ENCODE results near the gene IFNB1. TPM values are rescaled to one million over a fixed set of nuclear protein-coding genes. Genes with fewer than 3 reads are reported as not detected.
A peak's percentile ranks its signal among the peaks of the same experiment; 100 is the strongest.

Gene IFNB1
- polyA plus RNA-seq (ENCODE audit: insufficient read length in 3 of 3) = not detected
- long read RNA-seq, donor 1 = 0 reads
- long read RNA-seq, donor 2 = 0 reads
- long read RNA-seq, donor 3, partial matches to known transcripts = 0 of 1 reads
- long read RNA-seq, donor 3, other reads (novel, unspliced or antisense) = 0 of 1 reads
- long read RNA-seq, donor 4 = 0 reads
- long read RNA-seq, donor 5 = 0 reads
- long read RNA-seq, donor 6 = 0 reads
- long read RNA-seq, donor 7 = 0 reads
- long read RNA-seq, donor 8 = 0 reads
- long read RNA-seq, donor 9 = 0 reads
- long read RNA-seq, donor 10 = 0 reads
- long read RNA-seq, donor 11 = 0 reads
- long read RNA-seq, donor 12 = 0 reads
- long read RNA-seq, donor 13 = 0 reads
- long read RNA-seq, donor 14 = 0 reads
- long read RNA-seq, donor 15 = 0 reads
- long read RNA-seq, donor 16 = 0 reads

DNA sequence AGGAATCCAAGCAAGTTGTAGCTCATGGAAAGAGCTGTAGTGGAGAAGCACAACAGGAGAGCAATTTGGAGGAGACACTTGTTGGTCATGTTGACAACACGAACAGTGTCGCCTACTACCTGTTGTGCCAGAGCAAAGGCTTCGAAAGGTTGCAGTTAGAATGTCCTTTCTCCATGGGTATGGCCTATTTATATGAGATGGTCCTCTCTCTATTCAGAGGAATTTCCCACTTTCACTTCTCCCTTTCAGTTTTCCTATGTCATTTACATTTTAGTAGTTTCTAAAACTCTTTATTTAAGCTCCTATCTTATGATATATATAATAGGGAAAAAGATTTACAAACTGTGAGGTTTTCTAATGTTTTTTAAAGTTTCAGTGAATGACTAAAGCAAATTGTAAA is at the start of gene IFNB1:
TSS of gene IFNB1 (minus strand) at position 162 of the 400 bp plus-strand sequence. CDS start at position 89, 73 bp downstream.
- no peak for DNase-seq (ENCODE audit: extremely low read depth in 1 of 11, low read depth in 9 of 11, low spot score in 4 of 11)

- no peak for DNase-seq (ENCODE audit: extremely low read depth in 1 of 11, low read depth in 9 of 11, low spot score in 4 of 11)
Observed at GRCh38 chr9:21121595-21122251, 44.0 kb upstream of the IFNB1 start.

- DNase-seq (ENCODE audit: extremely low read depth in 1 of 11, low read depth in 9 of 11, low spot score in 4 of 11) = no peak
Observed at GRCh38 chr9:21121079-21121478, 43.3 kb upstream of the IFNB1 start.

GRCh38 chr9:21119093-21119770 is 41.5 kb upstream of the IFNB1 start:
- no peak for DNase-seq (ENCODE audit: extremely low read depth in 1 of 11, low read depth in 9 of 11, low spot score in 4 of 11)

DNA sequence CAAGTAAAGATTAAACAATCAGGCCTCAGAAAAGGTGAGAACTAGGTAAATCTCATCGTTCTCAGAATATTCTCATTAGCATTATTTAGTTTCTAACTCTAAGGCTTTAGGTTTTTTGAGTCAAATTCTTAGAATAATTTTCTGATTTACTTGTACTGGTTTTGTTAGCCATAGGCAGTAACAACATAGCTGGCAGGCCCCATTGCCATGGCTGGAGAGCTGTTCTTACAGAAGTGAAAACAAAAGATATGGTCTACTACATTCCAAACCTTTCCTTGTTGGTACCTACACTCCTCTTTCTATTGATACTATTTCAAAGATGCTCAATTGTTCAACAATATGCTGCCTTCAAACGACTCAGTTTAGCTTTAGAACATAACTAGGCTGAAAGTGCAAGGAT is 36.6 kb upstream of the IFNB1 start:
- no peak for DNase-seq (ENCODE audit: extremely low read depth in 1 of 11, low read depth in 9 of 11, low spot score in 4 of 11)

DNA sequence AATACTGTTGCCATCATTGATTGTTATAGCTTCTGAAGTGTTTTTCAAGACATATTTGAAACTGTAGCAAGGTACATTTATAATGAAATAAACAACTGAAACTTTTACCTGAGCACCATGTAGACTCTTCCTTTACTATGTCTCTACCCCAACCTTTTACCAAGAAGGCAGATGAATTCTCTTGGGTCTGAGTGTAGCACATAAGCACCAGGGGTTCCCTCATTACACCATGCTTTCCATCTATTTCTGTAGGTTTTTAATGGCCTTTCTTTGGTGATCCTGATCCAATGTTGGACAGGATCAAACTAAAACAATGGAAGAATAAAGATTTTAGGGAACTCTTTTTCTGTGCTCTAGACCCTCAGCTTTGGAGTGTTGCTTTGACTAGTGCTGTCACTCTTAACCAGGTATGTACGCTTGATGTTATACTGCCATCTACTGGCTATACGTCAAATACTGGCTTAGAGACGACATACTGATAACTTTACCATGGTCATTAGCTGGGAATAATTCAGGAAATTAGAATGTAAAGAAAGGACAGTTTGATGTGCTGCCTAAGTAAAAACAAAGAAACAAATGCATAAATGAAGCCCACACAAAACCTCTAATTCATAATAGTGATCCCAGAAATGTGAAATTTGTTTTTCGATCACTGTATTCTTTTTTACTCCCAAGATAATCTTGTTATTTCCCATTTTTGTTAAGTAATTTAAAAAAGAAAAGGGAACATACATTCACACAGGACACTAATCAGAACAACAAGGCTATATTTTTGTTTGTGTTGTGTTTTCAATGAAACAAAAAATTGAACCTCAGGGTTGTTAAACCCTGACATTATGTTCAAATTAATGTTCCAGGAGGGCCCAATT is 33.2 kb upstream of the IFNB1 start:
- peak; percentile 42 to 74 (median 57) for DNase-seq (ENCODE audit: extremely low read depth in 1 of 11, low read depth in 9 of 11, low spot score in 4 of 11)

DNA sequence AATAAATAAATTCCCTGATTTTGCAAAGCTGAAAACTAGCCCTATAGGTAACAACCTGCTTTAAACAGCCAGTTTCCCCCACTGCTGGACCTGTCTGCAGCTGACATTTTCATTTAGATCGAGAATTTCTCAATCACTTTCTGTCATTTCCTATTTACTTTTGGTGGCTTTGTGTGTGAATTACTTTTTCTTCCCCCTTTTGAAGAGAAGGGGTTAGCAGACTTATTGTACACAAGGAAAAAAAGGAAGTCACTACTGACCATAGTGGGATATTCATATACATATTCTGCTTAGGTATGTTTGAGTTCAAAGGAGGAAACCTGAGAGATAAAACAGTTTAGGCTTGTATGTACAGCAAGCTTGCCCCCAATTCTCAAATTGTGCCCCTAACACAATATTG is 27.0 kb upstream of the IFNB1 start:
- DNase-seq (ENCODE audit: extremely low read depth in 1 of 11, low read depth in 9 of 11, low spot score in 4 of 11) = no peak

GRCh38 chr9:21102305-21102704 is 24.6 kb upstream of the IFNB1 start:
- DNase-seq (ENCODE audit: extremely low read depth in 1 of 11, low read depth in 9 of 11, low spot score in 4 of 11) = no peak

- DNase-seq (ENCODE audit: extremely low read depth in 1 of 11, low read depth in 9 of 11, low spot score in 4 of 11) = no peak
Observed at GRCh38 chr9:21097817-21098216, 20.1 kb upstream of the IFNB1 start.

- DNase-seq (ENCODE audit: extremely low read depth in 1 of 11, low read depth in 9 of 11, low spot score in 4 of 11) = no peak
Observed at GRCh38 chr9:21096901-21097255, 19.1 kb upstream of the IFNB1 start.

DNA sequence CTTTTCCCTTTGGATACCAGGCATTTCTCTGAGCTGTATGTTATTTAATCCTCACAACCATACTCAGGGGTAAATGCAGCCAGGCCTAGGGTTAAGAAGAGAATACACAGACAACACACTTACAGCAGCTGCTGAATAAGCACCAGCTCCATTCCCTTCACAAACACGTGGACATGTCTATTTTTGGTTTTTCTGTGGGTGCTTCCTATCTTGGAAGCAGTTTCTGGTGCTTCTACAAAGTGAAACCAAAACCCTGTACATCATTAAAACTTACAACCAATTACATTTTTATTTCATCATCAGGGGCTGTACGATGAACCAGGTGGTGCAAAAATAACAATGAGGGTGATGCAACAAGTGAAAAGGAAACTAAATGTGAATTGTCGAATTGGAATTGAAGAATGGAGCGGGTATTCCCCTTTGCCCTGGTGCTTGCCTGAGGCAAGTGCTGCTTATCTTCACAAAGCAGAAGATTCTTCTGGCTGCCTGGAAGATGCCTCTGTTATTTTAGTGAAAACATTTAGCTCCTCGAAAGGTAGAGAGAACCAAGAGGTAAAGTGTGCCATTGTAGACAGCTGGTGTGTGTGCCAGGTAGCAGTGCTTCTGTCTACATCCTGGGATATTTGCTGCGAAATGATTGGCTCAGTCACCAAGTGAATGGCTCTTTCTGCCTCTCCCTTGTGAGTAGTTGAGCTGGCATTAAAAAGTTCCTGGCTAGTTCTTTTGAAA is 18.6 kb upstream of the IFNB1 start:
- DNase-seq (ENCODE audit: extremely low read depth in 1 of 11, low read depth in 9 of 11, low spot score in 4 of 11) = no peak

DNA sequence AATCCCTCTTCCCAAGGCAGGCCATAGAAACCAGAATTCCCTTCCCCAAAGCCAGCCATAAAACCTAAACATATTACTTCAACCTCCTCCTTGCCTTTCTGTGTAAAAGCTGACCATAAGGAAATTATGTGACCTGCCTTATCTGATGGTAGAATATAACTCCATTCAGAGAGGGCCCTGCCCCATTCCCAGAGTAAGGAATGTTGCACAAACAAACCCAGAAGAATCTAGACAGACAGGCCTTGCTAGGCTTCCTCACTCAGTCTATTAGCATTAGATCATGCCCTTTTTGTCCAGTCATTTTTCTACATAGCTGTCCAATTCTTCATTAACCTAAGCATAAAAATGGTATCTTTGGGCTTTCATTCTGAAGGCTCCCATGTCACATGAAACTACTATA is 17.8 kb upstream of the IFNB1 start:
- DNase-seq (ENCODE audit: extremely low read depth in 1 of 11, low read depth in 9 of 11, low spot score in 4 of 11) = no peak

DNA sequence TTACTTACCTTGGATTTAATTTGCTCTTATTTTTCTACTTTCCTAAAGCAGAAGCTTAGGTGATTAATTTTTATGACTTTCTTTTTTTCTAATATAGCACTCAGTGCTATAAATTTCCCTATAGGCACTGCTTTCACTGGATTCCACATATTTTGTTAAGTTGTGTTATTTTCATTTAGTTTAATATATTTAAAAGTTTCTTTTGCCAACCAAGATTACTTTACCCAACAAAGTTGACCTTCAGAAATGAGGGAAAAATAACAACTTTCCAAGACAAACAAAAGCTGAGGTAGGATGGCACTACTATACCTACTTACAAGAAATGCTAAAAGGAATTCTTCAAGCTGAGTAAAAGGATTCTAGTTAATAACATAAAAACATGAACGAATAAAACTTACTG is 8.8 kb upstream of the IFNB1 start:
- DNase-seq (ENCODE audit: extremely low read depth in 1 of 11, low read depth in 9 of 11, low spot score in 4 of 11) = no peak

- DNase-seq (ENCODE audit: extremely low read depth in 1 of 11, low read depth in 9 of 11, low spot score in 4 of 11) = no peak
Observed at GRCh38 chr9:21085005-21085404, 7.3 kb upstream of the IFNB1 start.

DNA sequence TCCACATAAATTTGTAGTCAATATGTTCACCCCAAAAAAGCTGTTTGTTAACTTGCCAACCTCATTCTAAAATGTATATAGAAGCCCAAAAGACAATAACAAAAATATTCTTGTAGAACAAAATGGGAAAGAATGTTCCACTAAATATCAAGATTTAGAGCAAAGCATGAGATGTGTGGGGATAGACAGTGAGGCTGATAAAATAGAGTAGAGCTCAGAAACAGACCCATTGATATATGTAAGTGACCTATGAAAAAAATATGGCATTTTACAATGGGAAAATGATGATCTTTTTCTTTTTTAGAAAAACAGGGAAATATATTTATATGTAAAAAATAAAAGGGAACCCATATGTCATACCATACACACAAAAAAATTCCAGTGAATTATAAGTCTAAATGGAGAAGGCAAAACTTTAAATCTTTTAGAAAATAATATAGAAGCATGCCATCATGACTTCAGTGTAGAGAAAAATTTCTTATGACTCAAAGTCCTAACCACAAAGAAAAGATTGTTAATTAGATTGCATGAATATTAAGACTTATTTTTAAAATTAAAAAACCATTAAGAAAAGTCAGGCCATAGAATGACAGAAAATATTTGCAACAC is 6.6 kb upstream of the IFNB1 start:
- no peak for DNase-seq (ENCODE audit: extremely low read depth in 1 of 11, low read depth in 9 of 11, low spot score in 4 of 11)

- no peak for DNase-seq (ENCODE audit: extremely low read depth in 1 of 11, low read depth in 9 of 11, low spot score in 4 of 11)
Observed at GRCh38 chr9:21082671-21083070, 4.9 kb upstream of the IFNB1 start.

GRCh38 chr9:21081999-21082398 is 4.3 kb upstream of the IFNB1 start:
- DNase-seq (ENCODE audit: extremely low read depth in 1 of 11, low read depth in 9 of 11, low spot score in 4 of 11) = no peak

DNA sequence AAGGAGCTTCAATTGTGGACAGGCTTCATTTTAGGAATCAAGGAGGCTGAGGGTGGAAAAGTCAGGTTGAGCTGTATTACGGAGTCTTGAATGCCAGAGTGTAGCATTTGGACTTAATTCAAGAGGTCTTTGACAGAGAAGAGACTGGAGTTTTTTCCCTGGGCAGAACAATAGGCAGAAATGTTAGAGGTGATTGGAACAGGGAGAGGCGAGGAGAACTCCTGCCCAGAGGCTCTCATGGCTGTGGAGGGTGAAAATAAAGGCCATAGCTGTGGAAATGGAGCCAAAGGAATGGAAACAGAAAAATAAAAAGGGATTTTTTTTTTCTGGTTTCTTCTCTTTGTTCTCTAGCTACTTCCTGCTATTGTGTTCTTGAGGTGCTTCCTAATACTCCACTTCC is 3.7 kb upstream of the IFNB1 start:
- DNase-seq (ENCODE audit: extremely low read depth in 1 of 11, low read depth in 9 of 11, low spot score in 4 of 11) = no peak
